ENCODE results near the gene HLA-DOA. TPM values are rescaled to one million over a fixed set of nuclear protein-coding genes. Genes with fewer than 3 reads are reported as not detected.

The HLA-DOA gene
- total RNA-seq, 1 experiment from 2014 or later: 4.1 TPM

DNA sequence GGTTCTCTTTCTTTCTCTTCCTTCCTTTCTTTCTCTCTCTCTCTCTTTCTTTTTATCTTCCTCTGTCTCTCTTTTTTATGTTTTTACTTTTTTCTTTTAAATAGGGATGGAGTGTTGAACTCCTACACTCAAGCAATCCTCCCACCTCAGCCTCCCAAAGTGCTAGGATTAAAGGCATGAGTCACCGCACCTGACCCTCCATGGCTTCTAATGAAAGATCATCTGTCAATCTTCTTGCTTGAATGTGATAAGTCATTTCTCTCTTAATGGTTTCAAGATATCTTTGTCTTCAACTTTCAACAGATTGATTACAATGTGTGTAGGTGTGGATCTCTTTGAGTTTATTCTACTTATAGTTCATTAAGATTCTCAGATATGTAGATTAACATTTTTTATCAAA is 25.2 kb upstream of the HLA-DOA start:
- Mint-ChIP-seq H3K4me3 (ENCODE audit: low read depth, unreplicated experiment) (no peak overlapping the region), H3K27me3 (ENCODE audit: unreplicated experiment) (peaks cover 86% of the 10 kb centered on the region), H3K9me3 (ENCODE audit: low read depth, unreplicated experiment) (peaks cover 3% of the 10 kb centered on the region), H3K36me3 (ENCODE audit: insufficient read depth, unreplicated experiment) (no peaks in the 10 kb centered on the region), H3K27ac (ENCODE audit: unreplicated experiment) (no peak overlapping the region), H3K4me1 (ENCODE audit: low read depth, unreplicated experiment) (peaks cover 7% of the 10 kb centered on the region)
- intact Hi-C loops (cut with micrococcal nuclease; ENCODE audit: unreplicated experiment): no loop called here
- BruUV-seq (replicated peaks): no TSS peak
- CTCF ChIA-PET: no interaction called here
- TF ChIP-seq, protein P1, sequence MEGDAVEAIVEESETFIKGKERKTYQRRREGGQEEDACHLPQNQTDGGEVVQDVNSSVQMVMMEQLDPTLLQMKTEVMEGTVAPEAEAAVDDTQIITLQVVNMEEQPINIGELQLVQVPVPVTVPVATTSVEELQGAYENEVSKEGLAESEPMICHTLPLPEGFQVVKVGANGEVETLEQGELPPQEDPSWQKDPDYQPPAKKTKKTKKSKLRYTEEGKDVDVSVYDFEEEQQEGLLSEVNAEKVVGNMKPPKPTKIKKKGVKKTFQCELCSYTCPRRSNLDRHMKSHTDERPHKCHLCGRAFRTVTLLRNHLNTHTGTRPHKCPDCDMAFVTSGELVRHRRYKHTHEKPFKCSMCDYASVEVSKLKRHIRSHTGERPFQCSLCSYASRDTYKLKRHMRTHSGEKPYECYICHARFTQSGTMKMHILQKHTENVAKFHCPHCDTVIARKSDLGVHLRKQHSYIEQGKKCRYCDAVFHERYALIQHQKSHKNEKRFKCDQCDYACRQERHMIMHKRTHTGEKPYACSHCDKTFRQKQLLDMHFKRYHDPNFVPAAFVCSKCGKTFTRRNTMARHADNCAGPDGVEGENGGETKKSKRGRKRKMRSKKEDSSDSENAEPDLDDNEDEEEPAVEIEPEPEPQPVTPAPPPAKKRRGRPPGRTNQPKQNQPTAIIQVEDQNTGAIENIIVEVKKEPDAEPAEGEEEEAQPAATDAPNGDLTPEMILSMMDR (IDR thresholded peaks at IDR 0.05; ENCODE audit: unreplicated experiment): no peak
- no peak for DNase-seq

DNA sequence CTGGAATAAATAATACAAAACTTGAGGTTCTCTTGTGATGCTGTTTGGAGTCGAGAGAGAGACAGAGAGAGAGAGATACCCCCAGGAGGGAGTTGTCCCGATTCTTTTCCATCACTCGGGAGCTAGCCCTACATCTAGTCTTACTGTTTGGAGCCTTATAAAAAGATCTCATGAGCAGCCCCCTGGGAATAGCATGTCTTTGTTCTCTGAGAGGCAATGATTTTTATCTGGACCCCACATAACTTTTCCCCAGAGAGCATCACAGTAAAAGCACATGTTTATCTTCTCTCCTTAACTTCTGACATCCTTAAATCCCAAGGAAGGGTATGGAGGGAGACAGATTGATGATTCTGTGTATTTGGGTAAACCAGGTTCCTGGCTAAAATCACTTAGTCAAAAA is 20.9 kb upstream of the HLA-DOA start:
- Mint-ChIP-seq H3K27ac (ENCODE audit: unreplicated experiment) (no peak overlapping the region), H3K9me3 (ENCODE audit: low read depth, unreplicated experiment) (peaks cover 2% of the 10 kb centered on the region), H3K36me3 (ENCODE audit: insufficient read depth, unreplicated experiment) (no peaks in the 10 kb centered on the region), H3K27me3 (ENCODE audit: unreplicated experiment) (peaks cover 73% of the 10 kb centered on the region), H3K4me1 (ENCODE audit: low read depth, unreplicated experiment) (peaks cover 20% of the 10 kb centered on the region), H3K4me3 (ENCODE audit: low read depth, unreplicated experiment) (no peak overlapping the region)
- no TSS peak for BruUV-seq (replicated peaks)
- TF ChIP-seq, protein P1 (IDR thresholded peaks at IDR 0.05; ENCODE audit: unreplicated experiment): no peak
- intact Hi-C loops (cut with micrococcal nuclease; ENCODE audit: unreplicated experiment): no loop called here
- CTCF ChIA-PET: no interaction called here
- DNase-seq: no peak

DNA sequence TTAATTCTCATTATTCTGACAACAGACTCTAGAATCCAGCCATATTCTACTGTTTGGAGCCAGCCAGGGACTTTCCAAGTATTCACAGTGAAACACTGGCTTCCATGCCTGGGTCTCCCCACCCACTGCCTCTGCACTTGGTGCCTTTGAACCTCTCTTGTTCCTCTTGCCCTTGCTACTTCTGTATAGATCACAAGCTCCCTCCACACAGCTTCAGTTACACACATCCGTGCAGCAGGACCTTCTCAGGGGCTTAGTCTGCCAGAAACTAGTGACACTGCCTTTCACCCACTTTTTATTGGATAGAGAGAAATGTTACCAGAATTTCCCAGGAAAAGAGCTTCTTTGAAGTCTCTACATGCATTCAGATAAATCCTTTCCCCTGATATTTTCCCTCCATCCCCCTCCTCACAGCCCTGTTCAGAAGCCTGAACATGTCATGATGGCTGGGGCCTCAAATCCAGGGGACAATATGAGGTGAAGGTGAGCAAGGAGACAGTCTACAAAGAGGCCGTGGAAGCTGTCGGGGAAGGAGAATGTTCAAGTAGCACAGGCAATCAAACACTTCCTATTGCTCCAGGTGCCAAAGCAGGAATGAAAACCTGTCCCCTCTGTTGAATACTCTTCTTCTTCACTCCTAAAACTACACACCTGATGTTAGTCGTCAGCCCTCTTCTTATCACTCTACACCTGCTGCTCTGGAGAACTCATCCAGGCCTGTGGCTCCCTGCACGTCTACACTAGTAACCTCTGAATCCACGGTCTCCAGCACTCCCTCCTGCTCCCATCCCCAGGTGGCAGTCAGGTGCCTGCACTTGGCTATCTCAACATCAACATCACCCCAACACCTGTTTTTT is 20.2 kb upstream of the HLA-DOA start:
- CTCF ChIA-PET: interaction anchor here (0.9 to 1.2 kb wide), 3 partner anchors 9 to 58 kb away, joined by 3 to 4 read pairs (median 4); no protein-coding TSS in a partner anchor
- no peak overlapping the region for H3K4me3 Mint-ChIP-seq (ENCODE audit: low read depth, unreplicated experiment)
- intact Hi-C loops (cut with micrococcal nuclease; ENCODE audit: unreplicated experiment): no loop called here
- no peak for DNase-seq
- TF ChIP-seq, protein P1 (IDR thresholded peaks at IDR 0.05; ENCODE audit: unreplicated experiment): no peak
- BruUV-seq (replicated peaks): no TSS peak
- H3K36me3 Mint-ChIP-seq (ENCODE audit: insufficient read depth, unreplicated experiment): no peaks in the 10 kb centered on the region
- H3K4me1 Mint-ChIP-seq (ENCODE audit: low read depth, unreplicated experiment): peaks cover 20% of the 10 kb centered on the region
- no peak overlapping the region for H3K27ac Mint-ChIP-seq (ENCODE audit: unreplicated experiment)
- H3K27me3 Mint-ChIP-seq (ENCODE audit: unreplicated experiment): peaks cover 66% of the 10 kb centered on the region
- H3K9me3 Mint-ChIP-seq (ENCODE audit: low read depth, unreplicated experiment): peaks cover 2% of the 10 kb centered on the region

DNA sequence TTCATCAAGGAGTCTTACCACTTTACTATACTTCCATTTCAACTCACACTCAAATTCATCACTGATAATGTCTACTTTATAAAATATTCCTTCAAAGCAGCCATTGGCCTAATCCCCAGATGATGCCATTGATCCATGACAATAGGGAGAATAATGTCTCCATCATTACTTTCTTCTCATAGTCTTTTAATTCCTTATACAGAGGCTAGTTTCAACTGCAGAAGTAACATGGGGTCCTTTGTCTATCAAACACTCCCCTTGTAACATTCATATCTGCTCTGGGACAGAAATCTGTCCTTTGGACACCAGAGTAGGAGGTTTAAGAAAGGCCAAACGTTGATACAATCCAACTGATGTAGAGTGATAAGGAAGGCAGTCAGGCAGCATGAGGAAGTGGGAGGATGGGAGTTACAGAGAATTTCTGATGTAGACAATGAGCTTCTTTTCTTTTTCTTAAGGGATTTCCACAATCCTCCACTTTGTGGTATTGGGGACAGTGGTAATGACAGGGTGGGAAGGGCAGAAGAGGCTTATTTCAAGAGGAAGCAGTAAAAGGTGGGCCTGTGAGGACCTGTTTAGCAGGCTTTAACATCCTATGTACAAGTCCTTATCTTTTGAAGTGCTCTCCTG is 18.9 kb upstream of the HLA-DOA start:
- H3K4me1 Mint-ChIP-seq (ENCODE audit: low read depth, unreplicated experiment): peaks cover 20% of the 10 kb centered on the region
- BruUV-seq (replicated peaks): no TSS peak
- no peak overlapping the region for H3K27ac Mint-ChIP-seq (ENCODE audit: unreplicated experiment)
- no peaks in the 10 kb centered on the region for H3K36me3 Mint-ChIP-seq (ENCODE audit: insufficient read depth, unreplicated experiment)
- intact Hi-C loops (cut with micrococcal nuclease; ENCODE audit: unreplicated experiment): no loop called here
- CTCF ChIA-PET: interaction anchor here (0.5 to 1.2 kb wide), 2 partner anchors 57 to 218 kb away, joined by 3 read pairs; no protein-coding TSS in a partner anchor
- H3K4me3 Mint-ChIP-seq (ENCODE audit: low read depth, unreplicated experiment): no peak overlapping the region
- H3K27me3 Mint-ChIP-seq (ENCODE audit: unreplicated experiment): peaks cover 54% of the 10 kb centered on the region
- TF ChIP-seq, protein P1 (IDR thresholded peaks at IDR 0.05; ENCODE audit: unreplicated experiment): no peak
- H3K9me3 Mint-ChIP-seq (ENCODE audit: low read depth, unreplicated experiment): no peaks in the 10 kb centered on the region
- DNase-seq: no peak
